HG02610 (cell line): ENCODE data around the gene USP53.
"Not testable (repeated sequence)": the region's sequence is repeated elsewhere in the genome, so short reads cannot be mapped to it uniquely, and the experiment has no call there.

ENCODE experiments used
- ATAC-seq: cut with Tn5 transposase; IDR thresholded peaks from one replicate; pipeline ENCODE4 v1.9.1; 2021; ENCODE audit warnings: mild to moderate bottlenecking, moderate library complexity; ENCODE audit not compliant: unreplicated experiment

Gene USP53

DNA sequence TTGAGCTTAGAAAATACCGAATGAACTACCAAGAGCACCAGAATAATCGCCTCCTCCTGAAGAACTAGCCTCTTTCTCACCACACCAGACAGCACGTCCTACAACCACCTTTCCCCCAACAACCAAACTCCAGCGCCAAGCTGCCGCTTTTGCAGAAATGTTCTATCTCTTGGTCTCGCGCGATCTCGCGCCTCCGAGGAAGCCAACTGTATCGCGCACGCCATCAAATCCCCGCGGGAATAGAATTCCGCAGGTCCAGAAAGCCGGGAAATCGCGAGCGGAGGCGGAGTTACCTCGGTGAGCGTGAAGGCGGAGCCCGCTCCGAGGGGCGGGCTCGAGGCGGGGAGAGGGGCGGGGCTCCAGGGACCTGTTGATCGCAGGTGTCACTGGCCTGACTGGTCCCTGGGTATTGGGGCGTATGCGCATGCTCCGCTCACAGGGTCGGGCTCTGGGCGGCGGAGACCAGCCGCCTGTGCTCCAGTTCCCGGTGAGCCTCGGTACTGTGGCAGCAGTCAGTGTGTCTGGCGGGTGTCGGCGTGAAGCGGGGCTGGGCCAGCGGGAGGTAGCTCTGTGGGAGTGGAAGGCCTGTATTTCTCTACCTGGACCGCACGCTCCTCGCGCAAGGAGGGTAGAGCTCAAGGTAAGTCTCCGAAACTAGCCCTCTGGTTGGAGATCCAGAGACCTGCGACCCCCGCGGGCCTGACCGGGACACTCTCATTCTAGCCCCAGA, at the start of gene USP53:
Gene USP53 (plus strand): TSS at position 480 of the 730 bp plus-strand sequence. CDS start 27,047 bp downstream, outside the sequence.
- ATAC-seq = peak; percentile 91

DNA sequence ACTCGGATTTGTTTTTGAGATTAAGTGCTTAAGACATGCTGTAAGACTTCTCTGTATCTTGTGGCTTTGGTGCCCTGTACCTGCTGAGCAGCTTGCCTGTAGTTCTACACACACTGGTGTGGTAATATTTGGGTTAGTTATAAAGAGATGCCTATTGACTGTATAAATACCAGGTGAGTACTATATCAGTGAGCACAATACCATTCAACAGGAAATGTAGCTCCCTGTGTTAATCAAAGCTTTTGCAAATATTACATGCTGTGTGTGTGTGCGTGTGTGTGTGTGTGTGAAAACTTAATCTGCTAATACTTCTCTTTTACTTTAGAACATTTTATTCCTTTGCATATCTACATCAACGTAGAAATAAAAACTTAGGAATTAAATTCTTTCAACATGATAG, 46.7 kb upstream of the USP53 start:
- no peak for ATAC-seq

DNA sequence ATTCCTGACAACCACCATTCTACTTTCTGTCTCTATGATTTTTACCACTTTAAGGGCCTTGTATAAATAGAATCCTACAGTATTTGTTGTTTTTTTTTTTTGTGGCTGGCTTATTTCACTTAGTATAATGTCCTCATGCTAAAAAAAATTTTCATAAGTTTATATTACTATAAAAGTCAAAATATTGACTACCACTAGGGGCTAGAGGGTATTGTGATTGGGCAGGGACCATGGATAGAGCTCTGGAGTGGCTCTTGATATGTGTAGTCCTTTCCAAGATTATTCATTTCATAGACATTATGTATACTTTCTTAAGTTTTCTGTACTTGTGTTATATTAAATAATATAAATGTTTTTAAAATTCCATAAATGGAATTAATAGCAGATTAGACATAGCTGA, 42.3 kb upstream of the USP53 start:
- no peak for ATAC-seq

DNA sequence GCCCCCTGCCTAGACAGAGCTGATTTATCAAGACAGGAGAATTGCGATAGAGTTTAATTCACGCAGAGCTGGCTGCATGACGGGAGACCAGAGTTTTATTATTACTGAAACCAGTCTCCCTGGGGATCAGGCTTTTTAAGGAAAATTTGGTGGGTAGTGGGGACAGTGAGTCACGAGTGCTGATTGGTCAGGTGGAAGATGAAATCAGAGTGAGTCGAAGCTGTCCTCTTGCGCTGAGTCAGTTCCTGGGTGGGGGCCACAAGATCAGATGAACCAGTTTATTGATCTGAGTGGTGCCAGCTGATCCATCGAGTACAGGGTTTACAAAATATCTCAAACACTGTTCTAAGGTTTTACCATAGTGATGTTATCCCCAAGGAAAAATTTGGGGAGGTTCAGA, 40.3 kb upstream of the USP53 start:
- ATAC-seq = no peak

DNA sequence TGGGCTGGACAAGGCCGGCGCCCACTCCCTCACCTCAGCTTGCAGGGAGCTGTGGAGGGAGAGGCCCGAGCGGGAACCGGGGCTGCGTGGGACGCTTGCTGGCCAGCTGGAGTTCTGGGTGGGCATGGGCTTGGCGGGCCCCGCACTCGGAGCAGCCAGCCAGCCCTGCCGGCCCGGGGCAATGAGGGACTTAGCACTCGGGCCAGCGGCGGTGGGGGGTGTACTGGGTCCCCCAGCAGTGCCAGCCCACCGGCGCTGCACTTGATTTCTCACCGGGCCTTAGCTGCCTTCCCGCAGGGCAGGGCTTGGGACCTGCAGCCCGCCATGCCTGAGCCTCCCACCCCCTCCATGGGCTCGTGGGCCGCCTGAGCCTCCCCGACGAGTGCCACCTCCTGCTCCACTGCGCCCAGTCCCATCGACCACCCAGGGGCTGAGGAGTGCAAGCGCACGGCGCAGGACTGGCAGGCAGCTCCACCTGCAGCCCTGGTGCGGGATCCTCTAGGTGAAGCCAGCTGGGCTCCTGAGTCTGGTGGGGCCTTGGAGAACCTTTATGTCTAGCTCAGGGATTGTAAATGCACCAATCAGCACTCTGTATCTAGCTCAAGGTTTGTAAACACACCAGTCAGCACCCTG, 38.7 kb upstream of the USP53 start:
- ATAC-seq = not testable (repeated sequence)

DNA sequence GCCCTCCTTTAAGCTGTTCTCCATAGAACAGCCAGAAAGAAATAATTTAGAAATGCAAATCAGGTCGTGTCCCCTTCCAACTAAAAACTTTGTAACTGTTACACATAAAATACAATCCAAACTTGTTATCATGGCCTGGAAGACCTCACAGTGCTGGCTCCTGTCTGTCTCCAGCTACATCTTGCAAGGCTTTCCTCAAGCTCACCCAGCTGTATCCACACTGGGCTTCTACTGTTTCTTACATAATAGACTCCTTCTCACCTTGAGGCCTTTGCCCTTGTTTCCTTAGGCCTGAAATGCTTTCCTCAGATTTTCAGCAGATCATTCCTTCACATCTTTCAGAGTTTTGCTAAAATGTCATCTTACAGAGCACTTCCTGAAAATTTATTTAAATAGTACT, 33.5 kb upstream of the USP53 start:
- ATAC-seq = no peak

DNA sequence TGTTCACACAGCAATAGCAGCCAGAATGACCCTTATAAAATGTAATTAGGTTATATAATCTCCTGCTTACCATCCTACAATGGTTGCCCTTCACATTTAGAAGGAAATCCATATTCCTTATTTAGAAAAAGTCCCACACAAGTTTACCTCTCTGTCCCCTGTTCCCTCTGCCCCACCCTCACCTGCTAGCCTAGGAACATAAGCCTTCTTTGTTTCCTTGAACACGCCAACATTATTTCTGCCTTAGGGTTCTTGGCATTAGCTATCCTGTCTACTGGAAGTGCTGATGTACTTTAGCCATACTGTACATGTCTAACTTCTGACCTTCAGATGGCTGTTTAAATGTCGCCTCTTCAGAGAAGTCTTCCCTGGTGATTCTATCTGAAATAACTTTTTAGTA, 28.4 kb upstream of the USP53 start:
- no peak for ATAC-seq

DNA sequence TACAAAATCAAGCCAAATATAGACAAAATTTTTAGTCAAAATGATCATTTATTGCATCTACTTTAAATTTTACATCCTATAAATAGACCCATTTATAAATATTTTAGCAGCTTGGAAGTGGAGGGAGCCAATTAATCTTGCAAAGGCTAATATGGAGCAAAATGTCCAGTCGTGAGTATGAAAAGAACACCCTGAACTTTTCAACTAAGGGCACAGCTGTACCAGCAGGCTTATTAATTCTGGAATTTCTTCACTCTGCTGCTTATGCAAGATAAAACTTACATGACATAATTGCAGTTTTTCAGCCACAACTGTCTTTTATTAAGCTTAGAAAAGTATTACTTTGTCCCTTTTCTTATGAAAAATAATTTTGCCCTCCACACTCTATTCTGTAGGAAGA, 22.9 kb upstream of the USP53 start:
- no peak for ATAC-seq

DNA sequence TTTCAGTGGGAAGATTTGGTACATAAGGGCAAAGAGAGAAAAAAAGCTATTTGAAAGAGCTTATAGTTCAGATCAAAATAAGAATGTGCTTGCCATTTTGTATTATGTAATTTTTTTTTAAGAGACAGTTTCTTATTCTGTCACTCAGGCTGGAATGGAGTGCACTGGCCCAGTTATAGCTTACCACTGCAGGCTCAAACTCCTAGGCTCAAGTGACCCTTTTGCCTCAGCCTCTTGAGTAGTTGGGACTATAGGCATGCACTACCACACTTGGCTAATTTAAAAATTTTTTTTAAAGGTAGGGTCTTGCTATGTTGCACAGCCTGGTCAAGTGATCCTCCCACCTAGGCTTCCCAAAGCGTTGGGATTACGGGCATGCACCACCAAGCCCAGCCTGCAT, 22.2 kb upstream of the USP53 start:
- ATAC-seq = no peak

DNA sequence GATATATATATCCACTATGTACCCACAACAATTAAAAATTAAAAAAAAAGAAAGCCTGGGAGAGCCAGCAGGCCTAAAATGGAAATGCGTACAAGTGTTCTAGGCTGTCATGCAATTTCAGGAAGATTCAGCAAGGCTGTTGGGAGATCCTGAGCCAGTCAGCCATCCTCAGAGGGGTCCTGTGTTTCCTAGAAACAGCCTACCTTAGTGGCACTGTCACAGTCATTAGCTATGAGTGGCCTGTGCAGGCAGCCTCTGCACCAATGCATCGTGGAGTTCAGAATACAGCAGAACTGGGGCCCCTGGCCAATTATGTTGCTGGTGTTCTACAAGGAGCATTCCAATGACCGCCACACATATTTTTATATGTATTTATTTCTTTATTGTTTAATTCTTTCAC, 21.0 kb upstream of the USP53 start:
- ATAC-seq = no peak

DNA sequence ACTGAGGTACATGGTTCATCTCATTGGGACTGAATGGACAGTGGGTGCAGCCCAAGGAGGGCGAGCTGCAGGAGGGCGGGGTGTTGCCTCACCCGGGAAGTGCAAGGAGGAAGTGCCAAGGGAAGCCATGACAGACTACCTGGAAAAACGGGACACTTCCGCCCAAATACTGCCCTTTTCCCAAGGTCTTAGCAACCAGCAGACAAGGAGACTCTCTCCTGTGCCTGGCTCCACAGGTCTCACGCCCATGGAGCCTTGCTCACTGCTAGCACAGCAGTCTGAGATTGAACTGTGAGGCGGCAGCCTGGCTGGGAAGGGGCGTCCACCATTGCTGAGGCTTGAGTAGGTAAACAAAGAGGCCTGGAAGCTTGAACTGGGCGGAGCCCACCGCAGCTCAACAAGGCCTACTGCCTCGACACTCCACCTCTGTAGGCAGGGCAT, 14.7 kb upstream of the USP53 start:
- ATAC-seq = no peak

DNA sequence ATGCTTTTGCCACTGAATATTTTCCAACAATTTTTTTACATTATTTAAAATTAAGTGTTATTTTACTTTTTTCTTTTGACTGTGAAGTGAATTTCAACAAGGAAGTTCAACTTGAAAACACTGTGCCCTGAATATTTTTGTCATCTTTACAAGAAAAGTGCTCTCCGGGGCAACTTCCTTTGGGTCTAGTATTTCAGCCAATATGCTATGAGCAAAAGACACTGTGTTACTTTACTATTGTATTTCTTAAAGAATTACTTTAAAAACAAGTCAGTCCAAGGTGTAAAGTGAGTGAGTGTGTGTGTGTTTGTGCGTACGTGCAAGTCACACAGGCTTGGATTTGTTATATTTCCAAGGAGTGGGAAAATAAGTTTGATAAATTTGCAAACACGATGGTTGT, 7.6 kb upstream of the USP53 start:
- ATAC-seq = no peak

DNA sequence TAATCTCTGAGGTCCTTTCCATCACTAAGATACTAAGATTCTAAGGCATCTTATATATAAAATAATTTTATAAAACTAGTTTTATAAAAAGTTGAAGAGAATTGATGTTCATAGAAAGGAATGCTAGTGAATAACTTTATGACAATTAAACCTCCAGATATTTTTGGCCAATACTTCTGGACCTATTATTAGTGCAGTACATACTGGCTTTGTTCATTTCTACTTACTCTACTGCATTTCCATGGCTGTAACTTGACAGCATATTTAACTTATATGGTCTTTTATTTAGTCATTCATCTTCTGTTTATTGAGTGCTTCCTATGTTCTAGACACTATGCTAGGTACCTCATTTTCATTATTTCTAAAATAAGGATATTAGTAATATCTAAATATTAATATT, 6.8 kb upstream of the USP53 start:
- ATAC-seq = no peak

DNA sequence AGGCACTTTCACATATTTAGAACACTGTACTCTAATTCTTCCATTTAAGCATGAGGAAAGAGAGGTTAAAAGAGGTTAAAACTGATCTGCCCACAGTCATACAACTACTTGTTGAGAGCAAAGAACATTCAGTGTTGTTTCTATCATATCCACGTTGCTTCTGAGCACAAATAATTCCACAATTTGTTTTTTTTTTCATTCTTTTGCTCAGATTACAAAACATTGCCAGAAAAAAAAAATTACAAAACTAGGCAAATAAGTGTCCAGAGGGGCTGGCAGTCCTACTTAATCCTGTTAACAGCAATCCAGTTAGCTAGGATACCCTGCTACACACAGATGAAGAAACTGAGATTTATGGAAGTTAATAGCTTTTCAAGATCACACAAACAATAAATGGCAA, 6.3 kb upstream of the USP53 start:
- ATAC-seq = no peak

DNA sequence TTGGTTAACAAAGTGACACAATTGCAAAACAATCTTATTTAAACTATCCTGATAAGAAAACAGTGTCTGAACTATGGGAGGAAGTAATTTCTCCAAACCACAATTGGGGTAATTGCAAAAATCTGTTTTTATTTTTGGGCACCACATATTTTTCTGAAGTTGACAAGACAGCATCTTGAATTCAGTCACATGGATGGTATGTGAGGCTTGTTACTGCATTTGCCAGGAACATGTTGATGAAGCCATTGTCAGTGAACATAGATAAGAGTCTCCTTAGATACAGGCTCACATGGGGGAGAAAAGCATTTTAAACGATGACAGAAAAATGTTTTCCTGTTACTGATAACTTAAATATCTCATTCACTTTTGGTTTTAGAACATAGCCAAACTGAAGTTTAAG, 5.5 kb upstream of the USP53 start:
- ATAC-seq = no peak

DNA sequence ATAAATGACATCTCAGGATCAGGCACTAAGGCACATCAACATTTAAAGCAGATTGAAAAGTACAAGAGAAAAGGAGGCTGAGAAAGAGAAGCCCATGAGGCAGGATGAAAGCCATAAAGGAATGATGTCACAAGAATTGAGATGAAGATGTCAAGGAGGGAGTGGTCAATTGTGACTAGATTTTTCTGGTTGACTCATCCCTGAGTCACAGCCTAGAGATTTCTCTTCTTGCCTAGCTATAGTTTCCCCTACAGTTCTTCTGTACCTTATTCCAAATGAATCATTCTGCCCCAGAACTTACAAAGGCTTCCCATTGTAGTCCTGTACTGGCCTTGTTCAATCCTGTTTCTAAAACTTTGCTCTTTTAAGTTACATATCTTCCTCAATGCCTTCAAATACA, 3.4 kb upstream of the USP53 start:
- ATAC-seq = peak; percentile 46

DNA sequence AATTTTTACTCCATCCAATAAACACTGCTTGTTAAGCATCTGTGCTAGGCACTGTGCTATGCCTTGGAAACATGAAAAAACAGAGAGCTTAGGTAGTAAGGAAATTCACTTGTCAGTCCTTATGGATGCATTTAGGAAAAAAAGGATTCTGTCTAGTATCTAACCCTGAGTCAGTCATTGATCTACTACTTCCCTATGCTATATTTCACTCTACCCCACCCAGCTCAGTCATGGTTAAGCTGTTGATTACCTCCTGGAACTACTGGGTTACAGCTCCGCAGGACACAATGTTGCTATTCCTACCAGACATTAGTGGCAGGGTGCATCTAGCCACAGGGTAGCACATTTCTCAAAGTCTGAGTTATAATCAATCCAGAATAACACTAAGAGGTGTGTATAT, 2.9 kb upstream of the USP53 start:
- ATAC-seq = no peak

DNA sequence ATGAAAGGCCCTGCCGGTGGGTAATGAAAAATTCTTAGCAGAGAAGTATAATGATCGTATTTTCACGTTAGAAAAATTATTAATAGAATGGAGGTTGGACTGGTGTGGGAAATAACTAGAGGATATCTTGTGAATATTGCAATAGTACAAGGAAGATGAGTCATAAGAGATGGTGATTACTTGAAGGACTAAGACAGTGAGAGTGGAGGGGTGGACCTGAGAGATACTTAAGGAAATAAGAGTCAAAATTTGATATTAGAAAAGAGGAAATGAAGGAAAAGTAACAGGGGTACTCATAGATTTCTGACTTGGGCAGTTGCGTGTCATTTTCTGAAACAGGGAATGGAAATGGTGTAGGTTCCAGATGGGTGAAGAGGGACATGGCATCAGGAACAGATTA, 1.7 kb upstream of the USP53 start:
- ATAC-seq = no peak

DNA sequence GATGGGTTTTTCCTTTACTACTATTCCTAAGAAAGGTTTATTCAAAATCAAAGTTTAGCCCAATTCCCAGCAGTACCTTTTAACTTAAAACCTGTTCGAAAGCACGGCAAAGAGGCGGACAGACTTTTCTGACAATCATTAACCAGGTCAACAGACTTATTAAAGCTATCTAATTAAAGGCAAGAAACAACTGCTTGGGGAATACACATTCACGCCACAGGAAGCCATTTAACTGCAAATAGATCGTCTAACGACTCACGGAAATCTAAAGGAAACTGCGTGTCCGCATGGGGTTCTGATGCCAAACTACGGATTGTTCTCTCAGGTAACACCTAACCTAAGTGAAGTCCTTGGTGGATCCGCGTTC, 663 bp upstream of the USP53 start:
- no peak for ATAC-seq

DNA sequence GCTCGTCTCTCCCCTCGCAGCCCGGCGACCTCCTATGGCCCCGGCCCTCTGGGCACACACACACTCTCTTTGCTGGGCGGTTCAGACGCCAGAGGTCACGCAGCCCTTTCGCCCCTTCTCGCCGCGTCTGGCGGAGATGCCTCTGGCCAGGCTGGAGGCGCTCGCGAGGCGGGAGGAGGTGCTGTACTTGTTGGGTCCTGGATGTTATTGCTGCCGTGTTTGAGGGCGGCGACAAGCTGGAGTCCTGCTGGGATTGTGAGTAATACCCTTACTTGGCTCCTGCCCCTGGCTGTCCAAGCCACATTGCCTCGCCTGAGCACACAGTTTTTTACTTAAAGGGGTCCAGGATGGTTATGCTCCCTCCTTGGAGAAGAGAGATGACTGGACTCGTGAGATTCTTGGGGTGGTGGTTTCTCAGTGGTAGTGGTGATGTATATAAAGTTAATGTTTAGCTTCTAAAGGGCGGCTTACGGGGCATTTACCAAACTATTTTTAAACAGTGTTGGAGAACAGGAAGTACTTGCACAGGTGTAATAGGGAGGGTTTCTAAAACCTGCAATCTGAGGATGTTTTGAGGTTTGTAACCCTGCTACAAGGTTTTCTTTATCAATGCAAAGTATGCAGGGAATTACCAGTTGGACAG, 572 bp downstream of the USP53 start:
- peak; percentile 40 for ATAC-seq

DNA sequence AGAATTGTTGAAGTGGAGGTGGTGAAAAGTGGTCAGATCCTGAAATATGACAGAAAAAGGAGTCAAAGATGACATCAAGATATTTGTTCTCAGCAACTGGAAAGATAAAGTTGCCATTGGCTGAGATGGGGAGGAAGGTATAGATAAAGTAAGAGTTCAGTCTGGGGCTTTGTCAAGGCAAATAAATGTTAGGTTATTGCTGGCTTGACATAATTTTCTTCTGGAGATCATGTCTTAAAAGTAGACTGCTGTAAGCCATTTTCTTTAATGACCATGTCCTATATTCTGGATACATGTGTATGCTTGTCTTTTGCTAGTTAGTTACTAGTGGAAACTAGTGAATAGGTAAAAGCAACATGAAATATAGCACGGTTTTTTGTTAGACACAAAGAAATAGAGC, 5.6 kb downstream of the USP53 start:
- no peak for ATAC-seq

DNA sequence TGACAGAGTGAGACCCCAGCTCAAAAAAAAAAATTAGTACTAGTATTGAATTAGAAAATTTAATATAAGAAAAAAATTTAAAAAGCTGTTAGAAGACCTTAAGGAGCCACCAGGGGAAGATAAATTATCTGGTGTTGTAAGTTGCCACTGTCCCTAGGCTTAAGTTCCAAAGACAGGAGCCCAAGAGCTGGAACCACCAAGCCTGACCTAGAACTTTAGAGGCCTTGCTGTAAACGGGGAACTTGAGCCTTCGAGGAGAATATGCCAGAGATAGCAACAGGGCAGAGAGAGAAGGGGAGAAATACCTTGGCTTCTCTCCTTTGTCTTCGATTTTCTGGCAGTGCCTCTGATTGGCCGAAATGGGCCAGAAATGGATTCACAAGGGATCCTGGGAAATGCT, 8.9 kb downstream of the USP53 start:
- no peak for ATAC-seq
